Activated T-cell treated with anti-CD3 and anti-CD28 coated beads, Interleukin-2, amount 50 U/mL, for 24 hours (primary cell): ENCODE measurements around the gene CARM1.
"Not testable (repeated sequence)": the region's sequence is repeated elsewhere in the genome, so short reads cannot be mapped to it uniquely, and the experiment has no call there.

Experiments
- DNase-seq: peaks from one replicate; pipeline ENCODE4 v3.0.0-alpha.2; 2020
- H3K27ac Mint-ChIP-seq: 2 replicates; pipeline ENCODE4 v1.8.0; 2020; ENCODE audit warnings: mild to moderate bottlenecking, mixed read lengths
- H3K27me3 Mint-ChIP-seq: 2 replicates; pipeline ENCODE4 v1.8.0; 2020; ENCODE audit warnings: mixed read lengths
- H3K36me3 Mint-ChIP-seq: 2 replicates; pipeline ENCODE4 v1.8.0; 2020; ENCODE audit warnings: low read depth, mixed read lengths
- H3K4me1 Mint-ChIP-seq: 2 replicates; pipeline ENCODE4 v1.8.0; 2020; ENCODE audit warnings: low read depth, mixed read lengths
- H3K4me3 Mint-ChIP-seq: 2 replicates; pipeline ENCODE4 v1.8.0; 2020; ENCODE audit warnings: mild to moderate bottlenecking, moderate library complexity, mixed read lengths
- H3K9me3 Mint-ChIP-seq: 2 replicates; pipeline ENCODE4 v1.8.0; 2020; ENCODE audit warnings: mixed read lengths

Gene CARM1

DNA sequence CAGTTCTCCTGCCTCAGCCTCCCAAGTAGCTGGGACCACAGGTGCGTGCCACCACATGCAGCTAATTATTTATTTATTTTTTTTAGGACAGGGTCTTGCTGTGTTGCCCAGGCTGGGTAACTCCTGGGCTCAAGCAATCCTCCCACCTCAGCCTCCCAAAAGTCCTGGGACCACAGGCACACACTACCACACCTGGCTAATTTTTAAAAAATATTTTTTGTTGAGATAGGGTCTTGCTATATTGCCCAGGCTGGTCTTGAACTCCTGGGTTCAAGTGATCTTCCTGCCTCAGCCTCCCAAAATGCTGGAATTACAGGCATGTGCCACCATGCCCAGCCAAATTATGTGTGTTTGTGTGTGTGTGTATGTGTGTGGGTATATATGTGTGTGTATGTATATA is 14.5 kb upstream of the CARM1 start:
- H3K9me3 Mint-ChIP-seq, H3K27me3 Mint-ChIP-seq, H3K4me3 Mint-ChIP-seq, H3K36me3 Mint-ChIP-seq, H3K27ac Mint-ChIP-seq, DNase-seq, H3K4me1 Mint-ChIP-seq: not testable (repeated sequence)

DNA sequence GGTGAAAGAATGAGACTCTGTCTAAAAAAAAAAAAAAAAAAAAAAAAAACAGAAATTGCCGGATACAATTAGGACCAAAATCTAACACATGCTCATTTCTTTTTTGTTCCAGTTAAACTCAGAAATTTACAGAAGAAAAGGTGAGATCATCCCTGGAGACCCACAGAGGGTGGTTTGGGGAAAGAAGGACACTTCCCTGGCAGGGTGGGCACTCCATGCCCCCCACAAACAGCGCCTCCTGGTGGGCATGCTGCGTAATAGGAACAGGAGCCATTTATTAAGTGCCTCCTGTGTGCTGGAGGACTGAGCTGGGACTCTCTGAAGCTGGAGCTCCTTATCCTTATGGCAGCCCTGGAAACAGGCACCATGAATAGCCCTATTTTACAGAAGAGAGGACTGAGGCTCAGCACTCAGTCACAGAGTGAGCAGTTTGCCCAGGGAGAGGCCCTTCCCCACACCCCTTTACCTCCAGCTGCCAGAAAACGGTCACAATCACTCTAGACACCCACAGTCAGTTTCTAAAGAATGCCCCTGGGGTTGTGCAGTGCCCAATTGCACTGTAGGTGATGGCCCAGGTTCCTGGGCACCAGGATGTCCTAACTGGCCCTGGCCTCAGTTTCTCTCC is 13.0 kb upstream of the CARM1 start:
- Mint-ChIP-seq H3K9me3 (no peaks in the 10 kb centered on the region), H3K4me3 (no peak overlapping the region), H3K36me3 (no peaks in the 10 kb centered on the region), H3K4me1 (peaks cover 1% of the 10 kb centered on the region), H3K27ac (no peak overlapping the region), H3K27me3 (no peaks in the 10 kb centered on the region)
- DNase-seq: peak; percentile 50

DNA sequence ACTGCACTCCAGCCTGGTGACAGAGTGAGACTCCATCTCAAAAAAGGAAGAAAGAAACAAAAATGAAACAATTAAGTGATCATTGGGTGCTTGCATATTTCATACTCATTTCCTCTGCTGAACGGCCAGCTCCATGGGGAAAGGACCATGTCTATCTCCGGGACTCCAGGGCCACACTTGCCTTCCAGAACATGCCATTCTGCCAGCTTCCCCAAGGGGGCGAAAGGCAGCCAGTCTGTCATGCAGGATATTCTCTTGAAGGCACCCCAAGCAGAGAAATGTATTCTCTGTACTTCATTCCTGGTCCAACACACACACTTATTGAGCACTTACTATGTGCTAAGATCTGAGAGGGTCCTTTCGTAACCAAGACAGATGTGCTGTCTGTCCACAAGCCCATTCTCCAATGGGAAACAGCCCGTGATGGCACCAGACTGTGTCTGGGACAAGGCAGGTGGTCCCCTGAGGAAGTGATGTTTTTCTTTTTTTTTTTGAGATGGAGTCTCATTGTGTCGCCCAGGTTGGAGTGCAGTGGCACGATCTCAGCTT is 10.2 kb upstream of the CARM1 start:
- peaks cover 11% of the 10 kb centered on the region for H3K4me1 Mint-ChIP-seq
- DNase-seq: peak; percentile 52
- no peak overlapping the region for H3K27ac Mint-ChIP-seq
- no peaks in the 10 kb centered on the region for H3K27me3 Mint-ChIP-seq
- H3K9me3 Mint-ChIP-seq: no peaks in the 10 kb centered on the region
- no peaks in the 10 kb centered on the region for H3K36me3 Mint-ChIP-seq
- H3K4me3 Mint-ChIP-seq: no peak overlapping the region

DNA sequence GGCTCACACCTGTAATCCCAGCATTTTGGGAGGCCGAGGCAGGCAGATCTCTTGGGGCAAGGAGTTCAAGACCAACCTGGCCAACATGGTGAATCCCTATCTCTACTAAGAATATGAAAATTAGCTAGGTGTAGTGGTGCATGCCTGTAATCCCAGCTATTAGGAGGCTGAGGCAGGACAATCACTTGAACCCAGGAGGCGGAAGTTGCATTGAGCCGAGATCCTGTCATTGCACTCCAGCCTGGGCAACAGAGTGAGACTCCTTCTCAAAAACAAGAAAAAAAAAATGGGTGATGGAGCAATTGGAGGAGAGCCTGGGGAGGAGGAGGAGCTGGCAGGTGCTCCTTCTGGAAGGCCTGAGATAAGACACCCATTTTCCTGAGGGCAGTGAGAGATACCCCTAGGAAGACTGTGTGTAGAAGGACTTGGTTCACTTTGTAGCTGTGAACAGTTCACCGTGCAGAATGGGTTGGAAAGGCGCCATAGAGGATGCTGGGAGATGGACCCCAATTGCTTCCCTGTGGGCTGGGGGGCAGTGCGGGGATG is 8.7 kb upstream of the CARM1 start:
- DNase-seq: no peak
- Mint-ChIP-seq H3K4me3 (no peak overlapping the region), H3K27me3 (no peaks in the 10 kb centered on the region), H3K9me3 (no peaks in the 10 kb centered on the region), H3K27ac (no peak overlapping the region), H3K36me3 (no peaks in the 10 kb centered on the region), H3K4me1 (peaks cover 11% of the 10 kb centered on the region)

DNA sequence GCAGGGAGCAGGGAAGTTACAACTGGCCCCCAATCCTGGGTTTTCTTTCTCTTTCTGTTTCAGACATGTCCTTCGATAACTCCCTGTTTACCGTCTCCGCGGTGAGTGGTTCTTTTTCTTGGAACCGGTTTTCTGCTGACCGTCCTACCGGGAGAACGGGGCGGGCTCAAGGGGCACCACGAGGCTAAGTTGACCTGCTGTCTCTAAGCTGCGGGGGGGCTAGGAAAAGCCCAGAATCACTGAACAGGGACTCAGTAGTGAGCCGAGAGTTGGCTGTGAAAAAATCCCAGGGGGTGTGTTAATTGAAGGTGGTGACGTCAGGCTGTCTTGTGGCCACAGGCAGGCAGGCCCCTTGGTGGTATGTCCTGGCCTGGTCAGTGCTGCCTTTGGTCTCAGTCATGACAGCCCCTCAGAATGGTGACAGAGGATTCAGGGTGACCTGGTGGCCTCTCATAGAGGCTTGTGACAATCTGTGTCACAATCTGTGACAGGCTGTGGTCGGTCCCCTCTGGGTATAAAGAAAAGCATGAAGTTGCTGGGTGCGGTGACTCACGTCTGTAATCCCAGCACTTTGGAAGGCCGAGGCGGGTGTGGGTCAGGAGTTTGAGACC is 8.1 kb upstream of the CARM1 start:
- no peaks in the 10 kb centered on the region for H3K27me3 Mint-ChIP-seq
- H3K4me1 Mint-ChIP-seq: peaks cover 15% of the 10 kb centered on the region
- no peak for DNase-seq
- no peak overlapping the region for H3K4me3 Mint-ChIP-seq
- no peaks in the 10 kb centered on the region for H3K9me3 Mint-ChIP-seq
- no peak overlapping the region for H3K27ac Mint-ChIP-seq
- no peaks in the 10 kb centered on the region for H3K36me3 Mint-ChIP-seq

DNA sequence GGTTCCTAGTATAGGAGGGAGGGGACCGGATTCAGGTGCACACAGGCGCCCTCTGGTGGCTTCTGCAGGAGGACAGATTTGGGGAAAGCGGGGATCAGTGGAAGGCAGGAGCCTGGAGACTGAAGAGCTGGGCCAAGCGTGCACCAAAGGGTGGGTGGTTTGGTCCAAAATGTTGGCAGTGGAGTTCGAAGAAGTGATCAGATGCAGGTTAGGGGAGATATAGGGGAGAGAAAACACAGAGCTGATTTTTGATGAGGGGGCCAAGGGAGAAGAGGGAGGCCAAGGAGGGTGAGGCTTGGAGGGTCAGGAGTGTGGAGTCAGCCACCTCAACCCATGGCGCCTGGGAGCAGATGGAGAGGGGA is 6.8 kb upstream of the CARM1 start:
- no peaks in the 10 kb centered on the region for H3K27me3 Mint-ChIP-seq
- no peaks in the 10 kb centered on the region for H3K36me3 Mint-ChIP-seq
- peaks cover 16% of the 10 kb centered on the region for H3K4me1 Mint-ChIP-seq
- no peak overlapping the region for H3K4me3 Mint-ChIP-seq
- peak overlapping the region; percentile 57 for H3K27ac Mint-ChIP-seq
- no peaks in the 10 kb centered on the region for H3K9me3 Mint-ChIP-seq
- DNase-seq: peak; percentile 88

DNA sequence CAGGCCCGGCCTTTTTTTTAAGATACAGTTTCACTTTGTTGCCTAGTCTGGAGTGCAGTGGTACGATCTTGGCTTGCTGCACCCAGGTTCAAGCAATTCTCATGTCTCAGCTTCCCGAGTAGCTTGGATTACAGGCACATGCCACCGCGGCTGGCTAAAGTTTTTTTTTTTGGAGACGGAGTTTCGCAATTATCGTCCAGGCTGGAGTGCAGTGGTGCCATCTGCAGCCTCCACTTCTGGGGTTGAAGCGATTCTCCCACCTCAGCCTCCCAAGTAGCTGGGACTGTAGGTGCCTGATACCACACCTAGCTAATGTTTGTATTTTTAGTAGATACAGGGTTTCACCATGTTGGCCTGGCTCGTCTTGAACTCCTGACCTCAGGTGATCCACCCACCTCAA is 4.9 kb upstream of the CARM1 start:
- Mint-ChIP-seq H3K4me3 (no peak overlapping the region), H3K27ac (no peak overlapping the region), H3K4me1 (peaks cover 23% of the 10 kb centered on the region), H3K36me3 (no peaks in the 10 kb centered on the region), H3K9me3 (no peaks in the 10 kb centered on the region), H3K27me3 (no peaks in the 10 kb centered on the region)
- no peak for DNase-seq

DNA sequence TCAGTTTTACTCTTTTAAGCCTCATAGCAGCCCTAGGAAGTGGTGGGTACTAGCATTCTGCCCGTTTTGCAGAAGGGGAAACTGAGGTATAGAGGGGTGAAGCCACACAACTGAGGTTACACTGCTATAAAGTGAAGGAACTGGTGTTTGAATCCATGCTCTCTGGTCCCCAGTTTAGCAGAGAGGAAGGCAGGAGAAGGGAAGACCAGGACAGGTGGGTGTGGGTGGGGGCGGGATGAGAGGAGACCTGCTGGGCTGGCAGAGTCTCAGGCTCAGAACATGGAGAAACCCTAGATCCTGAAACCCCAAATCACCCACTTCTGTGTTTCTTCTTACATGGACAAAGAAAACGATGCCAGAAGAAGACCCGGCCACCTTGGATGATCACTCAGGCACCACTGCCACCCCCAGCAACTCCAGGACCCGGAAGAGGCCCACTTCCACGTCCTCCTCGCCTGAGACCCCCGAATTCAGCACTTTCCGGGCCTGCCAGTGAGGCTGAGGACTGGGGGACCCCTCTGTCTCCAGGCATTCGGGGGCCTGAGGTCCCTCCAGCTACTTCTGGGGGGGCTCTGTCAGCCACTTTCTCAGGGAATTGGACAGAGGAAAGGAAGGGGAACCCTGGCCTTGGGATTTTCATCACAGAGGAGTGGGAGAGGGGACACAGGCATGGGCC is 2.3 kb upstream of the CARM1 start:
- H3K4me3 Mint-ChIP-seq: no peak overlapping the region
- no peak overlapping the region for H3K27ac Mint-ChIP-seq
- H3K9me3 Mint-ChIP-seq: no peaks in the 10 kb centered on the region
- H3K36me3 Mint-ChIP-seq: peaks cover 12% of the 10 kb centered on the region
- no peaks in the 10 kb centered on the region for H3K27me3 Mint-ChIP-seq
- peaks cover 34% of the 10 kb centered on the region for H3K4me1 Mint-ChIP-seq
- no peak for DNase-seq

DNA sequence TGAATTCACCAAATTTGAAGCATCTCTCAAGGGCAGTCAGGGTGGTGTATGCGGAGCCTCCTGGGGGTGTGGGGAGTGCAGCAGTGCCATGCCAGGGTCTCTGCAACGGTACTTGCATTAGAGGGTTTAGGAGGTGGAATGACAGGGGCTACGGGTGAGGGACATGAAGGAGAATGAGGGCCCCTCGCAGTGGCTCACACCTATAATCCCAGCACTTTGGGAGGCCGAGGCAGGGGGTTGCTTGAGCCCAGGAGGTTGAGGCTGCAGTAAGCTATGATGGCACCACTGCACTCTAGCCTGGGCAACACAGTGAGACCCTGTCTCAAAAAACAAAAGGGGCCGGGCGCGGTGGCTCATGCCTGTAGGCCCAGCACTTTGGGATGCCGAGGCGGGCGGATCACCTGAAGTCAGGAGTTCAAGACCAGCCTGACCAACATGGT is 1.5 kb upstream of the CARM1 start:
- not testable (repeated sequence) for DNase-seq, H3K9me3 Mint-ChIP-seq, H3K27ac Mint-ChIP-seq, H3K27me3 Mint-ChIP-seq
- Mint-ChIP-seq H3K4me1 (peaks cover 27% of the 10 kb centered on the region), H3K4me3 (peak overlapping the region; percentile 74), H3K36me3 (peaks cover 16% of the 10 kb centered on the region)

DNA sequence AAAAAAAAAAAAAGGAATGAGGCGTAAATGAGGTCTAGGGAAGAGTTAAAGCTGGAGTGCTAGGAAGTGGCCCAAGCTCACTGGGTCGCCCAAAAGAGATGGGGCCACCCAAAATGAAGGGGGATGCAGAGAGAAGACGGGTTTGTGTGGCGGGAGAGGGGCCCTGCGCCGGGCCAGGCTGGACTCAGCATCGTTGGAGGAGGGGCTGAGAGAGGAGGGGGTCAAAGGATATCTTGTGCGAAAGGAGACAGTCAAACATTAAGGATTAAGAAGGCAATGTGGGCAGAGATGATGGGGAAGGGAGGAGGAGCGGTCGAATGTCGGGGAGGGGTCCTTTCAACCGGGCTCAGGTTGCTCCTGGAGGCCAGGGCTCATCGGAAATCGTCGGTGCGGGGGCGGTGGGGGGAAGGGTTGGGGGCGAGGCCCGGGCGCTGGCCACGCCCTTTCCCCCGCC is 825 bp upstream of the CARM1 start:
- peaks cover 28% of the 10 kb centered on the region for H3K4me1 Mint-ChIP-seq
- peak overlapping the region; percentile 91 for H3K27ac Mint-ChIP-seq
- no peaks in the 10 kb centered on the region for H3K9me3 Mint-ChIP-seq
- peak overlapping the region; percentile 74 for H3K4me3 Mint-ChIP-seq
- DNase-seq: no peak
- H3K27me3 Mint-ChIP-seq: no peaks in the 10 kb centered on the region
- H3K36me3 Mint-ChIP-seq: peaks cover 19% of the 10 kb centered on the region

DNA sequence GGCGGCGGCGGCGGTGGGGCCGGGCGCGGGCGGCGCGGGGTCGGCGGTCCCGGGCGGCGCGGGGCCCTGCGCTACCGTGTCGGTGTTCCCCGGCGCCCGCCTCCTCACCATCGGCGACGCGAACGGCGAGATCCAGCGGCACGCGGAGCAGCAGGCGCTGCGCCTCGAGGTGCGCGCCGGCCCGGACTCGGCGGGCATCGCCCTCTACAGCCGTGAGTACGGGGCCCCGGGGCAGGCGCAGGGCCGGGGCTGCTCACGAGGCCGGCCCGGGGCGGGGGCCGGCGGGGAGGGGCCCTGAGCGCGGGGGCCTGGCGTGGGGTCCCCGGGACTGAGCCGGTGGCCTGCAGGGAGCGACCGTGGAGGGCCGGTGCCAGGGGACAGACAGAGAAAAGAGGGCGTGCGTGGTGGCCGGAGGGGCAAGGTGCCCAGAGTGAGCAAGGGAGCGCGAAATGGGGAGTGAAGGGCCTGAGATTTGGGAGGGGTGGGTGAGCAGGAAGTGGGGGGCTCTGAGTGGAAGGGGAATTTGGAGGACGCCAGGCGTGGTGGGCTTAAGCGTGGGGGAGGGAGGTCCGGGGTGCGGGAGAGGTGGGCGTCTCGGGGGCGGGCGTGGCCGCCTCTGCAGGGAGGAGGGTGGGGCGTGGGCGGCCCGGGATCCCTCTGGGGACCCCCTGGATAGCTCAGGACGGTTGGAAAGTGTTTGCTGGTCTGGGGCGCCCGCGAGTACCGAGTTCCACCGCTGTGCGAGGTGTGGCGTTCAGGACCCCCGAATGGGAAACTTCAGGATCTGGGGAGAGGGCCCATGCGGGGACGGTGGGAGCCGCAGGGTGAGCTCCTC is 575 bp downstream of the CARM1 start:
- H3K27ac Mint-ChIP-seq: peak overlapping the region; percentile 90
- peaks cover 24% of the 10 kb centered on the region for H3K36me3 Mint-ChIP-seq
- H3K27me3 Mint-ChIP-seq: no peaks in the 10 kb centered on the region
- H3K4me1 Mint-ChIP-seq: peaks cover 37% of the 10 kb centered on the region
- no peaks in the 10 kb centered on the region for H3K9me3 Mint-ChIP-seq
- H3K4me3 Mint-ChIP-seq: peak overlapping the region; percentile 81
- peak; percentile 71 for DNase-seq

DNA sequence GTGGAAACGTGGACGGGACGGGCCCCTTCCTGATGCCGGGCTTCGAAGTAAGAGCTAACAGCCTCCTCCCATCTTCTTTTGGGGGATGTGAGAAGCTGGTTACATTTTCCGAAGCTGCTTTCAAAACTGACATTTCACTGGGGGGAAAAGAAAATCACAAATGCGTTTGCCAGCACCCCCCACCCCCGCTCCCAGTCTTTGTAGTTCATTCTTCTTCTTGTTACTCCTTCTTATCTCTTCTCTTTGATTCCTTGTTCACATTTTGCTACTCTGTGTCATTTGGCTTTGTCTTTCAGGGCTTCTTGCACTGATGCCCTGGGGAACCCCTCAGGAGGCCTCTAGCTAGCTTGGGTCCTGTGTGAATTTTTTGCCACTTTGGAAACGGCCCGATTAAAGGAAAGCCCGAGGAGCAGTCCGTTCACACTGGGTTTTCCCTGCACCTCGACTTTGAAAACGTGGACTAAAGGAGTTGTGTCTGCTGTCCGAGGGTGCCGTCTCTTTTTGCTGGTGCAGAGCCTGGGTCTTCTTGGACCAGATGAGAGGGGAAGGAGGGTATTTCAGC is 1.3 kb downstream of the CARM1 start:
- H3K4me1 Mint-ChIP-seq: peaks cover 40% of the 10 kb centered on the region
- no peaks in the 10 kb centered on the region for H3K27me3 Mint-ChIP-seq
- DNase-seq: peak; percentile 66
- peak overlapping the region; percentile 90 for H3K27ac Mint-ChIP-seq
- peak overlapping the region; percentile 81 for H3K4me3 Mint-ChIP-seq
- H3K36me3 Mint-ChIP-seq: peaks cover 26% of the 10 kb centered on the region
- no peaks in the 10 kb centered on the region for H3K9me3 Mint-ChIP-seq

DNA sequence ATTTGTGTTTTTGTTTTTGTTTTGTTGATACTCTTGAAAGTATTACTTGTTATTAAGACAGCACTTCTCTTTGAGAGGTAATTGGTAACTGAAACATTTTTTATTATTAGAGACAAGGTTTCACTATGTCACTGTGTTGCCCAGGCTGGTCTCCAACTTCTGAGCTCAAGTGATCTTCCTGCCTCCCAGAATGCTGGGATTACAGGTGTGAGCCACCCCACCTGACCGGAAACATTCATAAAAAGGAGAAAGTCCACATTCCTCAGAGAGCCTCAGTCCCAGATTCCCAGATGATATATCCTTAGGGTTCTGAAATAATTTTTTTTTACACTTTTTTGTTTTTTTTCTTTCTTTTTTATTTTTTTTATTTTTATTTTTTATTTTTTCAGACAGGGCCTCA is 2.7 kb downstream of the CARM1 start:
- DNase-seq: no peak
- no peak overlapping the region for H3K27ac Mint-ChIP-seq
- H3K27me3 Mint-ChIP-seq: no peaks in the 10 kb centered on the region
- H3K9me3 Mint-ChIP-seq: no peaks in the 10 kb centered on the region
- peak overlapping the region; percentile 50 for H3K4me3 Mint-ChIP-seq
- peaks cover 46% of the 10 kb centered on the region for H3K4me1 Mint-ChIP-seq
- peaks cover 27% of the 10 kb centered on the region for H3K36me3 Mint-ChIP-seq
